CD4-positive, alpha-beta memory T cell (primary cell): ENCODE data around the gene PMCH. TPM values are rescaled to one million over a fixed set of nuclear protein-coding genes. Genes with fewer than 3 reads are reported as not detected.
"Not testable (repeated sequence)": the region's sequence is repeated elsewhere in the genome, so short reads cannot be mapped to it uniquely, and the experiment has no call there.

Source experiments
- CTCF ChIA-PET: fragments of 350-600 bp; sonication (Branson Sonifier 250); formaldehyde crosslinking; loops from one replicate; lab custom pipeline; 2021; ENCODE audit warnings: inconsistent platforms; ENCODE audit not compliant: partially characterized antibody; lab: Charles Lee
- POLR2A ChIA-PET: fragments of 350-600 bp; sonication (Branson Sonifier 250); formaldehyde crosslinking; loops from one replicate; lab custom pipeline; 2021; ENCODE audit not compliant: partially characterized antibody; lab: Charles Lee
- DNase-seq, 5 donors: peaks; one replicate each; pipeline versions ENCODE4 v3.0.0 to v3.0.0-alpha.2; 2020 to 2022; ENCODE audit warnings: mixed read lengths in 1 of 5
- H3K27ac ChIP-seq: one replicate; pipeline ENCODE4 v1.7.0; 2013; ENCODE audit warnings: low read depth, low read length
- H3K27me3 ChIP-seq: 2 replicates; pipeline ENCODE4 v1.7.0; 2013; ENCODE audit warnings: mild to moderate bottlenecking, low read length, moderate library complexity; ENCODE audit not compliant: insufficient read depth
- H3K36me3 ChIP-seq: 2 replicates; pipeline ENCODE4 v1.7.0; 2013; ENCODE audit warnings: mild to moderate bottlenecking, low read length, moderate library complexity; ENCODE audit not compliant: insufficient read depth
- H3K4me1 ChIP-seq: 2 replicates; pipeline ENCODE4 v1.7.0; 2013; ENCODE audit warnings: mild to moderate bottlenecking, low read length, moderate library complexity; ENCODE audit not compliant: insufficient read depth
- H3K4me3 ChIP-seq, 2 donors: one replicate each; pipeline ENCODE4 v1.7.0; 2013; ENCODE audit warnings: low read length in 2 of 2, mild to moderate bottlenecking in 1 of 2
- H3K9me3 ChIP-seq, 2 donors: one replicate each; pipeline ENCODE4 v1.7.0; 2013; ENCODE audit warnings: low read length in 2 of 2, control low read depth in 1 of 2; ENCODE audit not compliant: control insufficient read depth in 1 of 2
- H3K27ac Mint-ChIP-seq, 7 donors: one replicate each; pipeline ENCODE4 v1.8.0; 2020 to 2021; ENCODE audit warnings: mixed read lengths in 7 of 7, mild to moderate bottlenecking in 6 of 7, inconsistent platforms in 3 of 7, moderate library complexity in 3 of 7
- H3K27me3 Mint-ChIP-seq, 2 donors: one replicate each; pipeline ENCODE4 v1.8.0; 2020 to 2021; ENCODE audit warnings: mixed read lengths in 2 of 2
- H3K36me3 Mint-ChIP-seq, 2 donors: one replicate each; pipeline ENCODE4 v1.8.0; 2020 to 2021; ENCODE audit warnings: mixed read lengths in 2 of 2, inconsistent platforms in 1 of 2, mild to moderate bottlenecking in 1 of 2
- H3K4me1 Mint-ChIP-seq, 4 donors: one replicate each; pipeline ENCODE4 v1.8.0; 2020 to 2021; ENCODE audit warnings: mixed read lengths in 4 of 4, mild to moderate bottlenecking in 1 of 4
- H3K4me3 Mint-ChIP-seq, 8 donors: one replicate each; pipeline ENCODE4 v1.8.0; 2020 to 2021; ENCODE audit warnings: mixed read lengths in 8 of 8, mild to moderate bottlenecking in 7 of 8, moderate library complexity in 6 of 8, inconsistent platforms in 3 of 8
- H3K9me3 Mint-ChIP-seq, 8 donors: one replicate each; pipeline ENCODE4 v1.8.0; 2020 to 2021; ENCODE audit warnings: mixed read lengths in 8 of 8, mild to moderate bottlenecking in 5 of 8, inconsistent platforms in 3 of 8, moderate library complexity in 1 of 8
- intact Hi-C: fragments of 100-400 bp; cut with micrococcal nuclease; formaldehyde crosslinking; loops from one replicate; pipeline ENCODE4 v1.15.1; 2023
- polyA plus RNA-seq, 2 donors: library from polyadenylated mRNA; unstranded; fragments of 300-500 nt; fragmentation: Illumina TruSeq; gene quantifications; one replicate each; pipeline ENCODE4 v1.2.3, GENCODE V29; 2021
- total RNA-seq, 2 experiments: library from RNA; stranded (reverse); gene quantifications; one replicate each; pipeline ENCODE4 v1.2.3, GENCODE V29; 2021

PMCH gene, protein sequence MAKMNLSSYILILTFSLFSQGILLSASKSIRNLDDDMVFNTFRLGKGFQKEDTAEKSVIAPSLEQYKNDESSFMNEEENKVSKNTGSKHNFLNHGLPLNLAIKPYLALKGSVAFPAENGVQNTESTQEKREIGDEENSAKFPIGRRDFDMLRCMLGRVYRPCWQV
- total RNA-seq: not detected
- polyA plus RNA-seq: not detected

DNA sequence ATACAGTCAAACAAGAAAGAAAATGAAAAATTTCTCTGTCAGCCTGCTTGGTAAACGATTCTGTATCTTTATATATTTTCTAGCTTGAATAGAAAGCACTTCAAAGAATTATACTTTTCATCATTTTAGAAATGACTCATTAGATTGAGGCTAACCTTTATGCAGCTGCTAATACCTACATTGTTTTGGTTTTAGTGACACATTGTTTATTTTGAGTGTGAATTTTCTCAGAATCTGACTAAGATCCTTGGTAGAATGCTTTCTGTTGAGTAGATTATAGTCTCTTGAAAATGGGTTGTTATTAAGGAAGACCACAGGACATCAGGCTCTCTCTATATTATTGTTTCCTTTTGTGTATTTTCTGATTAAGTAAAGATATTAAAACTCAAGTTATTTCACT is at the start of gene PMCH:
Gene PMCH (minus strand): TSS at position 45 of the 400 bp plus-strand sequence. CDS start 63 bp downstream, outside the sequence.
- no peaks in the 10 kb centered on the region for H3K27me3 ChIP-seq
- intact Hi-C loops: no loop called here
- H3K4me3 Mint-ChIP-seq: no peak within 1 kb of the TSS
- H3K4me3 ChIP-seq: no peak within 1 kb of the TSS
- no peaks in the 10 kb centered on the region for H3K9me3 ChIP-seq
- H3K27ac ChIP-seq: no peak within 1 kb of the TSS
- no peaks in the 10 kb centered on the region for H3K4me1 Mint-ChIP-seq
- H3K27me3 Mint-ChIP-seq: no peaks in the 10 kb centered on the region
- no peaks in the 10 kb centered on the region for H3K4me1 ChIP-seq
- H3K9me3 Mint-ChIP-seq: no peaks in the 10 kb centered on the region
- POLR2A ChIA-PET: no interaction called here
- CTCF ChIA-PET: no interaction called here
- no peak within 1 kb of the TSS for H3K27ac Mint-ChIP-seq
- no peaks in the 10 kb centered on the region for H3K36me3 ChIP-seq
- DNase-seq: no peak
- no peaks in the 10 kb centered on the region for H3K36me3 Mint-ChIP-seq

DNA sequence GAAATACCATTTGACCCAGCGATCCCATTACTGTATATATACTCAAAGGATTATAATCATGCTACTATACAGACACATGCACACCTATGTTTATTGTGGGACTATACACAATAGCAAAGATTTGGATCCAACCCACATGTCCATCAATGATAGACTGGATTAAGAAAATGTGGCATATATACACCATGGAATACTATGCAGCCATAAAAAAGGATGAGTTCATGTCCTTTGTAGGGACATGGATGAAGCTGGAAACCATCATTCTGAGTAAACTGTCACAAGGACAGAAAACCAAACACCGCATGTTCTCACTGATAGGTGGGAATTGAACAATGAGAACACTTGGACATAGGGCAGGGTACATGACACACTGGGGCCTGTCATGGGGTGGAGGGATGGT is 43.2 kb upstream of the PMCH start:
- CTCF ChIA-PET, intact Hi-C loops, H3K4me3 ChIP-seq, H3K27ac Mint-ChIP-seq, H3K9me3 ChIP-seq, H3K27me3 ChIP-seq, H3K4me1 Mint-ChIP-seq, H3K36me3 ChIP-seq, DNase-seq, H3K4me1 ChIP-seq, H3K27ac ChIP-seq, H3K27me3 Mint-ChIP-seq, H3K4me3 Mint-ChIP-seq, POLR2A ChIA-PET, H3K36me3 Mint-ChIP-seq: not testable (repeated sequence)
- H3K9me3 Mint-ChIP-seq: peaks cover 0 to 21% (median 9%) of the 10 kb centered on the region in 8 donors

DNA sequence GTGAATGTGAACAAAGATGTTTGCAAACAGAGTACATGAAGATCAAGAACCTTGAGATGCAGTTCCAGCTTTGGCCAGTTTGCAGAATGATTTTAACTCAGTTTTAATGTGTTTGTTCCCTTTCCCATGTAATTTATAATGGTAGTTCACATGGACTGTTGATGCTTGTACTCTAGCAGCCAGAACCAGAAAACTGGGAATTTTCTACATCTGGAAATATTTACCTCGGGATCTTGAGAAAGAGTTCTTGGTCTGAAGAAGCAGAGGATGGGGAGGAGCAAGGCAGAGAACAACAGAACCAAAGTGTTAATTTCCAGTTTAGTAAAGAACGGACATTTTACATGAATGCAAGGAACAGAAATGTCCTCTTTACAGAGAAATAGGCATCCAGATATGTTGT is 37.0 kb upstream of the PMCH start:
- Histone ChIP-seq H3K27me3 (no peaks in the 10 kb centered on the region), H3K9me3 (no peaks in the 10 kb centered on the region), H3K36me3 (no peaks in the 10 kb centered on the region), H3K27ac (no peak overlapping the region), H3K4me3 (no peak overlapping the region), H3K4me1 (no peaks in the 10 kb centered on the region)
- H3K27me3 Mint-ChIP-seq: peaks cover 2 to 13% of the 10 kb centered on the region in 2 donors
- no peak overlapping the region for H3K4me3 Mint-ChIP-seq
- H3K36me3 Mint-ChIP-seq: no peaks in the 10 kb centered on the region
- H3K27ac Mint-ChIP-seq: no peak overlapping the region
- POLR2A ChIA-PET: no interaction called here
- intact Hi-C loops: no loop called here
- DNase-seq: no peak
- CTCF ChIA-PET: no interaction called here
- H3K9me3 Mint-ChIP-seq: peaks cover 0 to 13% (median 2%) of the 10 kb centered on the region in 8 donors
- H3K4me1 Mint-ChIP-seq: no peaks in the 10 kb centered on the region

DNA sequence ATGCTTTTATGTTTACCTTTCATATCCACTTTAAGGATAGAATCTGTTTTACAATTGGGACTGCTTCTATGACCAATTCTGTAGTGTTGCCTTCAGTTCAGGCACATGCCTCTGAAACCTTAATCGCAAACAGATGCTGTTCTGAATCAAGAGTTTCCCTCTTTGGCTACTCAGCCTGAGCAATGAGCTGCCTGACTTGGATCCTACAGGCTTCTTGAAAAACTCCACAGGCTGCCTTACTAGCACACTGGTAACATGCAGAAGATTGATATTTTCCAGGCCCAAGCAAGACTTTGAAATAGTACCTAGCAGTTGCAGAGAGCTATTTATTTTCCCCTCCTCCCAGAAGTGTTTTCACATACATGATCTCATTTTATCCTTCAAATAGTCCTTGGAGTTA is 34.8 kb upstream of the PMCH start:
- Histone ChIP-seq H3K36me3 (no peaks in the 10 kb centered on the region), H3K27me3 (no peaks in the 10 kb centered on the region), H3K27ac (no peak overlapping the region), H3K4me3 (no peak overlapping the region), H3K4me1 (no peaks in the 10 kb centered on the region), H3K9me3 (no peaks in the 10 kb centered on the region)
- no peaks in the 10 kb centered on the region for H3K4me1 Mint-ChIP-seq
- peaks cover 0 to 2% (median 0%) of the 10 kb centered on the region in 8 donors for H3K9me3 Mint-ChIP-seq
- ChIA-PET POLR2A (no interaction called here), CTCF (interaction anchor here (1.7 kb wide), 1 partner anchor 97 kb away, joined by 5 read pairs; no protein-coding TSS in a partner anchor)
- H3K27ac Mint-ChIP-seq: no peak overlapping the region
- peaks cover 0 to 11% of the 10 kb centered on the region in 2 donors for H3K27me3 Mint-ChIP-seq
- intact Hi-C loops: no loop called here
- H3K36me3 Mint-ChIP-seq: no peaks in the 10 kb centered on the region
- H3K4me3 Mint-ChIP-seq: no peak overlapping the region
- no peak for DNase-seq

DNA sequence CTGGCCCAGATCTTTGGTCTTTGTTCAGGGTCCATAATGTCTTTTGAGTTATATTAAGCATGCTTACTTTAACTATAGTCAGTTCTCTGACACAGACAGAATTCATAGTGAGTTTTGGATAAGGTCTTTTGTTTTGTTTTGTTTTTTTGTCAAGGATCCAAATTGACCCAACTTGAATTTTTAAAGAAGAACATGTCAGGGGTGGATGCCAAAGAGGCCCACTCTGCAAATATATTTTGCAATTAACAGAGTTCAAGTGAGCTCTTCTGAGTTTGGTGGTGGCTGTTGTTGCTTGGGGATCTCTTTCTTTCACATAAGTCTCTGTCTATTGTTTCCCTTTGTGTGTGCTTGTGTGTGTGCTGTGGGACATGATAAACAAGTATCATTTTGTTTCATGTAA is 34.4 kb upstream of the PMCH start:
- Mint-ChIP-seq H3K4me3 (no peak overlapping the region), H3K27ac (no peak overlapping the region), H3K27me3 (peaks cover 0 to 11% of the 10 kb centered on the region in 2 donors), H3K9me3 (no peaks in the 10 kb centered on the region), H3K36me3 (no peaks in the 10 kb centered on the region), H3K4me1 (no peaks in the 10 kb centered on the region)
- no peak overlapping the region for H3K27ac ChIP-seq
- ChIA-PET CTCF (interaction anchor here (1.7 kb wide), 1 partner anchor 97 kb away, joined by 5 read pairs; no protein-coding TSS in a partner anchor), POLR2A (no interaction called here)
- intact Hi-C loops: no loop called here
- no peak for DNase-seq
- no peaks in the 10 kb centered on the region for H3K27me3 ChIP-seq
- no peaks in the 10 kb centered on the region for H3K9me3 ChIP-seq
- no peaks in the 10 kb centered on the region for H3K4me1 ChIP-seq
- H3K36me3 ChIP-seq: no peaks in the 10 kb centered on the region
- no peak overlapping the region for H3K4me3 ChIP-seq

DNA sequence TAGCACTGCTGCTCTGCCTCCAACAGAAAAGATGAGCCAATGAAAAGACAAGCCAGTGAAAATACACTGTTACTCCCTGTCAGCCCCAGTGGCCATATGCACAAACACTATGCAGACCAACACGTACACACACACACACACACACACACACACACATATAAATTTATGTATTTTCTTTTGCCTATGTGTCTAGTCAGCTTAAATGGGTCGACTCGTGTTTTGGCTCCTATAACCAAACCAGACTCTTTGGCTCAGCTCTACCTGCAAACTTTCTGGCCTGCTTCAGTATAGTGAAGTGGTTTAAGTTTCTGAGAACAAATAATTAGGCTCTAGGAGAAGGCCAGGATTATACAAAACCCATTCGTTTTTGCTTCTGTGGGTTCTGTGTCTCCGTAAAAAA is 30.3 kb upstream of the PMCH start:
- Mint-ChIP-seq H3K36me3 (no peaks in the 10 kb centered on the region), H3K9me3 (peaks cover 0 to 5% (median 0%) of the 10 kb centered on the region in 8 donors), H3K27me3 (peaks cover 0 to 7% of the 10 kb centered on the region in 2 donors), H3K27ac (no peak overlapping the region), H3K4me1 (no peaks in the 10 kb centered on the region), H3K4me3 (no peak overlapping the region)
- DNase-seq: no peak
- Histone ChIP-seq H3K27me3 (no peaks in the 10 kb centered on the region), H3K4me3 (no peak overlapping the region), H3K27ac (no peak overlapping the region), H3K36me3 (no peaks in the 10 kb centered on the region), H3K9me3 (no peaks in the 10 kb centered on the region), H3K4me1 (no peaks in the 10 kb centered on the region)
- intact Hi-C loops: no loop called here
- POLR2A ChIA-PET: no interaction called here
- CTCF ChIA-PET: no interaction called here

DNA sequence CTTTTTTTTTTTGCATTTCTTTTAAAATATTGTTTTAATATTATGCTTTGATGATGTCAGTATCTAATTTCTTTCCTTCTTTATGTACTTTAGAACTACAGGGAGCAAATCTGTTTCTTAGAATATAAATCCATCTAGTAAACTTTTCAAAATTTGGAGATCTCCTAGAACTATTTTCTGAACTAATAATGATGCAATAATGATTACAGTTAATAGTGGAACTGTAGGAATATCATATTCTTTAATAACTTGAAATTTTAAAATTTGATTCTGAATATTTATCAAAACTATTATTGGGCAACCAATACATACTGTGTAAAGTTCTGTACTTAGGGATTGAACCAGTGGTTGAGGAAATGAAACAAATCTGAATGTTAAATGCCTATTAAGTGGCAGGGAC is 23.1 kb upstream of the PMCH start:
- H3K4me1 ChIP-seq: no peaks in the 10 kb centered on the region
- H3K4me3 Mint-ChIP-seq: no peak overlapping the region
- H3K27me3 ChIP-seq: no peaks in the 10 kb centered on the region
- no peaks in the 10 kb centered on the region for H3K4me1 Mint-ChIP-seq
- H3K36me3 ChIP-seq: no peaks in the 10 kb centered on the region
- no peak overlapping the region for H3K27ac ChIP-seq
- no peak overlapping the region for H3K4me3 ChIP-seq
- ChIA-PET CTCF (no interaction called here), POLR2A (no interaction called here)
- DNase-seq: no peak
- no peaks in the 10 kb centered on the region for H3K9me3 ChIP-seq
- no peaks in the 10 kb centered on the region for H3K36me3 Mint-ChIP-seq
- intact Hi-C loops: no loop called here
- no peak overlapping the region for H3K27ac Mint-ChIP-seq
- no peaks in the 10 kb centered on the region for H3K27me3 Mint-ChIP-seq
- peaks cover 0 to 2% (median 0%) of the 10 kb centered on the region in 8 donors for H3K9me3 Mint-ChIP-seq
